ENCODE results near the gene CARS1. TPM values are rescaled to one million over a fixed set of nuclear protein-coding genes. Genes with fewer than 3 reads are reported as not detected.

CARS1 gene
- total and polyA plus RNA-seq, 2 of the 8 experiments (the other 6 are each of a cell fraction or from before 2014, with no cell fraction given) = 44.1 to 100 TPM

DNA sequence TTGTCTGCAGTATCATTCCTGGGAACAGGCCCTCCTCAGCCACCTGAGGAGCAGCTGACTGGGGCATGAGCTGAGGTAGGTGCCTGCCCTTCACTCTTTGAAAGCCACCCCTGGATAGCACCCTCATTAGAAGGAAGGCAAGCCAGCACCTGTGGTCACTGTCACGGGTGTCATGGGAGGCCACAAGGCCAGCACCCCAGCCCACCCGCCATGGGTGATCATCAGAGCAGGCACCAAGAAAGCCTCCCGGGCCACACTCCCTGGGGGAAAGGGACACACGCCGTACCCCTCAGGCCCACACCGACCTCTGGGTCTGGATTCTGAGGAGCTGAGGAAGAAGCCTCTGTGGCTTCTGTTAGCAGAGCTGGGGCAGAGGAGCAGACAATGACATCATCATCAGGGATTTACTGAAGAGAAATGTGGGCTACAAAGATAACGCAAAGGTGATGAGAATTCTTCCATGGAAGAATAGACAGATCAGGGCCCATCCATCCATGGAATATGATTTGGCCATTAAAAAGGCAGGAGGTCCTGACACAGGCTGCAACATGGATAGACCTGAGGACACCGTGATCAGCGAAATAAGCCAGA lies 48.4 kb downstream of the CARS1 start:
- Histone ChIP-seq H3K14ac (ENCODE audit: insufficient read length) (no peak overlapping the region), H3K23me2 (ENCODE audit: low read depth, low read length) (no peaks in the 10 kb centered on the region), H3K9ac (replicated peaks in 1 of 4; ENCODE audit: extremely low read depth in 1 of 4, low read depth in 3 of 4, low read length in 3 of 4) (no peak overlapping the region), H2BK20ac (ENCODE audit: low read length) (no peak overlapping the region), H3K4me1 (replicated peaks in 1 of 4; ENCODE audit: control insufficient read depth in 3 of 4, insufficient read depth in 4 of 4, low read length in 3 of 4) (no peaks in the 10 kb centered on the region), H3K18ac (ENCODE audit: extremely low read depth, low read length) (no peak overlapping the region), H3K9me3 (ENCODE audit: insufficient read depth in 2 of 2, low read depth in 1 of 2, low read length in 1 of 2) (no peaks in the 10 kb centered on the region), H4K91ac (replicated peaks; ENCODE audit: insufficient read length, low read length) (no peak overlapping the region), H2BK120ac (replicated peaks; ENCODE audit: low read depth, low read length) (no peak overlapping the region), H3K23ac (ENCODE audit: insufficient read length) (no peak overlapping the region), H2AK5ac (ENCODE audit: low read depth, low read length) (no peak overlapping the region), H3K4me3 (ENCODE audit: extremely low read depth in 1 of 4, insufficient read depth in 2 of 4, low read depth in 3 of 4, low read length in 4 of 4) (no peak overlapping the region), H3K36me3 (ENCODE audit: control insufficient read depth in 2 of 4, insufficient read depth in 4 of 4, low read length in 3 of 4) (peaks cover 12 to 64% (median 41%) of the 10 kb centered on the region in 4 experiments), H4K20me1 (replicated peaks in 1 of 2; ENCODE audit: control insufficient read depth in 1 of 2, insufficient read depth in 2 of 2, low read length in 2 of 2) (peaks cover 5 to 13% of the 10 kb centered on the region in 2 experiments), H4K8ac (ENCODE audit: extremely low read depth, insufficient read depth, low read length) (no peak overlapping the region), H4K5ac (ENCODE audit: insufficient read length, low read depth, low read length) (no peak overlapping the region), H3K56ac (replicated peaks; ENCODE audit: insufficient read length, low read depth, low read length) (no peak overlapping the region), H2BK5ac (ENCODE audit: low read depth, low read length) (no peak overlapping the region; the same call in 1 of the 2 replicates), H2BK12ac (ENCODE audit: low read depth, low read length) (no peak overlapping the region), H3K79me2 (ENCODE audit: control insufficient read depth in 1 of 2, insufficient read depth in 2 of 2, low read length in 2 of 2) (no peaks in the 10 kb centered on the region), H2BK15ac (ENCODE audit: low read length) (no peak overlapping the region), H3K4ac (replicated peaks; ENCODE audit: insufficient read length, low read depth, low read length) (no peak overlapping the region), H3K4me2 (ENCODE audit: insufficient read depth in 1 of 2, low read depth in 2 of 2, low read length in 2 of 2) (no peak overlapping the region), H2AFZ (ENCODE audit: low read length) (no peak overlapping the region), H3K27ac (ENCODE audit: low read depth, low read length) (no peak overlapping the region), H3K27me3 (replicated peaks in 1 of 4; ENCODE audit: control insufficient read depth in 3 of 4, extremely low read depth in 1 of 4, insufficient read depth in 3 of 4, low read length in 3 of 4) (no peaks in the 10 kb centered on the region), H3K79me1 (ENCODE audit: low read depth, low read length) (no peaks in the 10 kb centered on the region)
- CTCF ChIA-PET (ENCODE audit: partially characterized antibody) = interaction anchor here (0.7 to 4.4 kb wide), 6 partner anchors 10 to 83 kb away, joined by 3 to 14 read pairs (median 5); no protein-coding TSS in a partner anchor
- FAIRE-seq (no peak), DNase-seq (ENCODE audit: low read depth in 1 of 2, low spot score in 2 of 2) (no peak)
- POLR2A ChIA-PET (ENCODE audit: partially characterized antibody) = interaction anchor here (1.6 to 1.9 kb wide), 2 partner anchors 11 to 13 kb away, joined by 3 to 7 read pairs; no protein-coding TSS in a partner anchor
- WGBS, 2 experiments (ENCODE audit: extremely low coverage in 1 of 2, insufficient coverage in 1 of 2, insufficient read length in 1 of 2, insufficient replicate concordance in 2 of 2, low coverage in 1 of 2, low lambda C conversion rate in 2 of 2, missing lambda C conversion rate in 1 of 2) = 91% methylated on average over 9 of the region's 9 CpGs; no CpG with 5 or more reads in 1 of the 2 experiments
- TF ChIP-seq EZH2 (IDR thresholded peaks at IDR 0.05; ENCODE audit: low read depth, low read length, severe bottlenecking) (no peak), YY1 (IDR thresholded peaks at IDR 0.05; ENCODE audit: low read depth, low read length) (no peak), GTF2F1 (IDR thresholded peaks at IDR 0.05; ENCODE audit: borderline replicate concordance, low read depth, low read length) (no peak), SP4 (IDR thresholded peaks at IDR 0.05; ENCODE audit: low read length) (no peak), SAP30 (IDR thresholded peaks at IDR 0.05; ENCODE audit: insufficient read depth, insufficient replicate concordance, low read length) (no peak), POLR2A (IDR thresholded peaks at IDR 0.05; ENCODE audit: control extremely low read depth in 1 of 2, low read depth in 2 of 2, low read length in 2 of 2) (no peak), KDM5A (IDR thresholded peaks at IDR 0.05; ENCODE audit: low read length) (no peak), SP1 (IDR thresholded peaks at IDR 0.05; ENCODE audit: low read depth, low read length) (no peak), CREB1 (IDR thresholded peaks at IDR 0.05) (no peak), MAFK (IDR thresholded peaks at IDR 0.05; ENCODE audit: low read depth, low read length) (no peak), TAF7 (optimal IDR thresholded peaks at IDR 0.05; ENCODE audit: borderline replicate concordance, low read depth, low read length) (no peak), EGR1 (IDR thresholded peaks at IDR 0.05; ENCODE audit: borderline replicate concordance, low read depth, low read length) (no peak), CTBP2 (IDR thresholded peaks at IDR 0.05; ENCODE audit: borderline replicate concordance, insufficient read depth, insufficient read length, low read length) (no peak)
